HepG2 (cell line): ENCODE measurements around the gene PHF2. TPM values are rescaled to one million over a fixed set of nuclear protein-coding genes. Genes with fewer than 3 reads are reported as not detected.

ENCODE experiments used
- ATAC-seq: fragments of 200-7000 bp; cut with Tn5 transposase; 3 replicates; pipeline ENCODE4 v1.9.1; 2020; ENCODE audit warnings: mild to moderate bottlenecking, moderate library complexity
- BruUV-seq: library from RNA; stranded (reverse); fragments of 400-500 nt; replicated peaks from 2 replicates; lab custom pipeline; 2021; lab: Mats Ljungman, UMichigan
- CTCF ChIA-PET: fragments of 300-600 bp; formaldehyde crosslinking; extraction: SDS; loops from one replicate; lab custom pipeline; 2021; ENCODE audit warnings: low total read pairs, inconsistent platforms, low intra/inter-chr PET ratio; lab: Yijun Ruan, JAX
- POLR2A ChIA-PET: fragments of 350-600 bp; sonication (Branson Sonifier 250); formaldehyde crosslinking; loops from one replicate; lab custom pipeline; 2020; ENCODE audit warnings: antibody characterized with exemption, inconsistent platforms; lab: Yijun Ruan, JAX
- DNase-seq: peaks from one replicate; pipeline ENCODE4 v3.0.0-alpha.2; 2015; ENCODE audit warnings: low spot score
- FAIRE-seq: peaks from 3 replicates; lab custom pipeline; 2011; peaks lifted over from hg19 to GRCh38; lab: Jason Lieb, UNC
- H2AFZ ChIP-seq: one replicate; pipeline ENCODE4 v1.6.1; 2011; ENCODE audit warnings: low read length, inconsistent platforms
- H3K27ac ChIP-seq: fragments of 300-600 bp; 3 replicates; pipeline ENCODE4 v1.8.0; 2011; ENCODE audit warnings: mixed run types, mild to moderate bottlenecking, mixed read lengths, low read length, inconsistent platforms; ENCODE audit not compliant: insufficient read depth; ENCODE audit errors: extremely low read length
- H3K27me3 ChIP-seq, 2 experiments: fragments of 200-600 bp in 1 of 2; 2 replicates in 1 of 2; 3 replicates in 1 of 2; pipeline versions ENCODE4 v1.6.0 to v1.8.0; 2011; ENCODE audit warnings: low read length in 2 of 2, mild to moderate bottlenecking in 2 of 2, moderate library complexity in 2 of 2, inconsistent platforms in 1 of 2; ENCODE audit not compliant: insufficient read depth in 2 of 2, control insufficient read depth in 1 of 2
- H3K36me3 ChIP-seq, 2 experiments: fragments of 200-600 bp in 1 of 2; replicated peaks in 1 of 2; 2 replicates in 1 of 2; 3 replicates in 1 of 2; pipeline versions ENCODE4 v1.5.1 to v1.8.0; 2011; ENCODE audit warnings: low read length in 2 of 2, inconsistent platforms in 1 of 2; ENCODE audit not compliant: insufficient read depth in 2 of 2, control insufficient read depth in 1 of 2
- H3K4me1 ChIP-seq: 2 replicates; pipeline ENCODE4 v1.5.1; 2012; ENCODE audit warnings: low read length, inconsistent platforms; ENCODE audit not compliant: insufficient read depth
- H3K4me2 ChIP-seq: 2 replicates; pipeline ENCODE4 v1.6.0; 2011; ENCODE audit warnings: low read depth, low read length, inconsistent platforms
- H3K4me3 ChIP-seq, 3 experiments: fragments of 200-600 bp in 1 of 3; sonication (generic), shearing (Covaris generic) in 1 of 3; replicated peaks in 1 of 3; 2 replicates each; pipeline ENCODE4 v1.5.1; 2011 to 2016; ENCODE audit warnings: low read length in 3 of 3, inconsistent platforms in 2 of 3, low read depth in 2 of 3, mild to moderate bottlenecking in 2 of 3, control low read depth in 1 of 3, mixed read lengths in 1 of 3; ENCODE audit not compliant: insufficient read depth in 1 of 3
- H3K79me2 ChIP-seq: one replicate; pipeline ENCODE4 v1.6.1; 2011; ENCODE audit warnings: low read length, inconsistent platforms; ENCODE audit not compliant: insufficient read depth
- H3K9ac ChIP-seq: 2 replicates; pipeline ENCODE4 v1.6.0; 2011; ENCODE audit warnings: mild to moderate bottlenecking, low read depth, low read length, inconsistent platforms; ENCODE audit not compliant: insufficient read depth
- H3K9me3 ChIP-seq: 2 replicates; pipeline ENCODE4 v1.5.1; 2012; ENCODE audit warnings: mild to moderate bottlenecking, low read length
- H4K20me1 ChIP-seq: 2 replicates; pipeline ENCODE4 v1.6.0; 2011; ENCODE audit warnings: inconsistent platforms, mild to moderate bottlenecking, low read length, moderate library complexity; ENCODE audit not compliant: insufficient read depth
- ADNP ChIP-seq: sonication (generic); formaldehyde crosslinking; IDR thresholded peaks from 2 replicates; pipeline ENCODE4 v1.4.0; 2020; ENCODE audit warnings: missing genetic modification reagents
- CREB1 ChIP-seq, 2 experiments: fragments of 450-650 bp in 1 of 2; IDR thresholded peaks; 2 replicates each; pipeline ENCODE4 v1.6.1; 2016 to 2017; ENCODE audit warnings: control low read depth in 1 of 2, mild to moderate bottlenecking in 1 of 2, missing compliant biosample characterization in 1 of 2, missing genetic modification characterization in 1 of 2
- FOXO4 ChIP-seq: sonication (generic); formaldehyde crosslinking; conservative IDR thresholded peaks from 2 replicates; pipeline ENCODE4 v1.8.1; 2023; ENCODE audit warnings: missing genetic modification reagents
- HMGA1 ChIP-seq: sonication (generic); formaldehyde crosslinking; conservative IDR thresholded peaks from 2 replicates; pipeline ENCODE4 v1.4.0; 2020; ENCODE audit warnings: missing genetic modification reagents
- NFYC ChIP-seq: IDR thresholded peaks from 2 replicates; pipeline ENCODE4 v1.6.1; 2016; ENCODE audit warnings: missing genetic modification reagents, missing compliant biosample characterization
- NKX3-1 ChIP-seq: sonication (generic); formaldehyde crosslinking; IDR thresholded peaks from 2 replicates; pipeline ENCODE4 v1.5.0; 2020; ENCODE audit warnings: missing genetic modification reagents
- RAD51 ChIP-seq: fragments of 450-650 bp; IDR thresholded peaks from 2 replicates; pipeline ENCODE4 v1.6.1; 2016; ENCODE audit warnings: borderline replicate concordance
- ZNF138 ChIP-seq: sonication (generic); formaldehyde crosslinking; IDR thresholded peaks from 2 replicates; pipeline ENCODE4 v1.5.0; 2020; ENCODE audit warnings: mild to moderate bottlenecking, low read depth, missing genetic modification reagents
- WGBS: methylation state at CpG from one replicate; pipeline ENCODE4 v1.1.6; 2017; ENCODE audit warnings: low lambda C conversion rate; 5-methylcytosine and 5-hydroxymethylcytosine counted together
- in situ Hi-C: cut with HindIII; loops from 2 replicates; pipeline ENCODE4 v1.10.0; 2017; ENCODE audit warnings: low pct_unique_long_range_greater_than_20kb; ENCODE audit not compliant: extremely low pct_ligation_motif_present
- intact Hi-C: fragments of 100-400 bp; cut with micrococcal nuclease; formaldehyde crosslinking; loops from one replicate; pipeline ENCODE4 v1.10.0; 2022; ENCODE audit not compliant: unreplicated experiment
- polyA plus RNA-seq, 8 experiments: library from polyadenylated mRNA; depleted of rRNA in 3 of 8; stranded (reverse) in 7 of 8; unstranded in 1 of 8; fragments of >200 nt; fragmentation: Illumina TruSeq in 4 of 8; extraction: Trizol in 4 of 8; gene quantifications; 2 replicates each; pipeline versions ENCODE4 v1.2.1 to v1.2.3, GENCODE V29; 2011 to 2016; ENCODE audit warnings: low read depth in 4 of 8, missing spikeins in 1 of 8, mixed read lengths in 1 of 8; ENCODE audit not compliant: insufficient read depth in 1 of 8
- total RNA-seq, 5 experiments: library from RNA; depleted of rRNA; stranded (reverse); fragments of >200 nt; fragmentation: Illumina TruSeq; extraction: Trizol; gene quantifications; 2 replicates each; pipeline ENCODE4 v1.2.3, GENCODE V29; 2016; ENCODE audit warnings: low read depth in 1 of 5
- TF ChIP-seq, protein P1 (sequence below): sonication (generic); formaldehyde crosslinking; IDR thresholded peaks from 2 replicates; pipeline ENCODE4 v1.4.0; 2020; ENCODE audit warnings: missing genetic modification reagents, borderline replicate concordance

Gene PHF2
- total and polyA plus RNA-seq, 2 of the 13 experiments (the other 11 are each of a cell fraction or from before 2014, with no cell fraction given) = 6.6 to 9.1 TPM

GRCh38 chr9:93614830-93615468 lies 38.6 kb downstream of the PHF2 start:
- BruUV-seq = no TSS peak
- H4K20me1 ChIP-seq = no peaks in the 10 kb centered on the region
- H3K27me3 ChIP-seq = no peaks in the 10 kb centered on the region
- DNase-seq (no peak), ATAC-seq (no peak), FAIRE-seq (no peak)
- H3K36me3 ChIP-seq = no peaks in the 10 kb centered on the region
- H2AFZ ChIP-seq = no peak overlapping the region
- H3K9ac ChIP-seq = no peak overlapping the region
- CTCF ChIA-PET = no interaction called here
- in situ Hi-C loops (no loop called here), intact Hi-C loops (no loop called here)
- peaks cover 3% of the 10 kb centered on the region; the same call in 1 of the 2 replicates for H3K9me3 ChIP-seq
- POLR2A ChIA-PET = no interaction called here
- no peaks in the 10 kb centered on the region for H3K4me1 ChIP-seq
- TF ChIP-seq FOXO4 (CRISPR knock-in tag) (no peak), HMGA1 (no peak), NFYC (CRISPR knock-in tag) (no peak), CREB1 (IDR thresholded peaks at IDR 0.05) (peak; percentile 96), CREB1 (CRISPR knock-in tag; IDR thresholded peaks at IDR 0.05) (no peak), RAD51 (0 out of 2 replicates have a peak, but pooled peaks have one; percentile 5), ZNF138 (CRISPR knock-in tag) (no peak), NKX3-1 (CRISPR knock-in tag) (no peak), ADNP (CRISPR knock-in tag) (no peak)
- TF ChIP-seq, protein P1, sequence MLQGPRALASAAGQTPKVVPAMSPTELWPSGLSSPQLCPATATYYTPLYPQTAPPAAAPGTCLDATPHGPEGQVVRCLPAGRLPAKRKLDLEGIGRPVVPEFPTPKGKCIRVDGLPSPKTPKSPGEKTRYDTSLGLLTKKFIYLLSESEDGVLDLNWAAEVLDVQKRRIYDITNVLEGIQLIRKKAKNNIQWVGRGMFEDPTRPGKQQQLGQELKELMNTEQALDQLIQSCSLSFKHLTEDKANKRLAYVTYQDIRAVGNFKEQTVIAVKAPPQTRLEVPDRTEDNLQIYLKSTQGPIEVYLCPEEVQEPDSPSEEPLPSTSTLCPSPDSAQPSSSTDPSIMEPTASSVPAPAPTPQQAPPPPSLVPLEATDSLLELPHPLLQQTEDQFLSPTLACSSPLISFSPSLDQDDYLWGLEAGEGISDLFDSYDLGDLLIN = no peak
- no peak overlapping the region for H3K4me3 ChIP-seq
- 93% methylated on average over 5 of the region's 5 CpGs for WGBS
- no peak overlapping the region for H3K4me2 ChIP-seq
- H3K27ac ChIP-seq = no peak overlapping the region
- peaks cover 13% of the 10 kb centered on the region for H3K79me2 ChIP-seq
